ENCODE results near the gene AFF3.
A peak's percentile ranks its signal among the peaks of the same experiment; 100 is the strongest.
"Not testable (repeated sequence)": the region's sequence is repeated elsewhere in the genome, so short reads cannot be mapped to it uniquely, and the experiment has no call there.

AFF3 gene

GRCh38 chr2:99773642-99774041 is 368.7 kb downstream of the AFF3 start:
- DNase-seq; intact Hi-C loops (cut with DNase I): not testable (repeated sequence)

- no peak for DNase-seq
- intact Hi-C loops (cut with DNase I) = no loop called here
These were observed 369.6 kb downstream of the AFF3 start for GRCh38 chr2:99772591-99773331.

- intact Hi-C loops (cut with DNase I) = no loop called here
These were observed 370.6 kb downstream of the AFF3 start for GRCh38 chr2:99771681-99772333.

GRCh38 chr2:99770876-99771275 is 371.5 kb downstream of the AFF3 start:
- intact Hi-C loops (cut with DNase I) = no loop called here
- DNase-seq = no peak

More at GRCh38 chr2:99771681-99772333, 370.6 kb downstream of the AFF3 start:
- DNase-seq = peak in 23 of 42 donors; percentile 8 to 52 (median 28)

GRCh38 chr2:99765731-99766318 is 376.6 kb downstream of the AFF3 start:
- no peak for DNase-seq
- intact Hi-C loops (cut with DNase I) = no loop called here

- no peak for DNase-seq
- intact Hi-C loops (cut with DNase I) = no loop called here
These were observed 378.6 kb downstream of the AFF3 start for GRCh38 chr2:99763764-99764163.

GRCh38 chr2:99762714-99763113 is 379.7 kb downstream of the AFF3 start:
- intact Hi-C loops (cut with DNase I) = no loop called here
- DNase-seq = no peak

GRCh38 chr2:99757611-99758114 is 384.7 kb downstream of the AFF3 start:
- no peak for DNase-seq
- intact Hi-C loops (cut with DNase I) = no loop called here

- DNase-seq = no peak
These were observed 386.3 kb downstream of the AFF3 start for GRCh38 chr2:99756059-99756458.

GRCh38 chr2:99754210-99754609 is 388.2 kb downstream of the AFF3 start:
- no peak for DNase-seq
- intact Hi-C loops (cut with DNase I) = no loop called here

More at GRCh38 chr2:99756059-99756458, 386.3 kb downstream of the AFF3 start:
- intact Hi-C loops (cut with DNase I) = no loop called here

GRCh38 chr2:99753505-99753904 is 388.9 kb downstream of the AFF3 start:
- intact Hi-C loops (cut with DNase I) = no loop called here

GRCh38 chr2:99748344-99748743 is 394.0 kb downstream of the AFF3 start:
- no peak for DNase-seq
- intact Hi-C loops (cut with DNase I) = no loop called here

More at GRCh38 chr2:99753505-99753904, 388.9 kb downstream of the AFF3 start:
- no peak for DNase-seq

GRCh38 chr2:99747842-99748241 is 394.5 kb downstream of the AFF3 start:
- no peak for DNase-seq
- intact Hi-C loops (cut with DNase I) = no loop called here

- intact Hi-C loops (cut with DNase I) = no loop called here
- peak in 7 of 42 donors; percentile 3 to 25 (median 10) for DNase-seq
These were observed 399.2 kb downstream of the AFF3 start for GRCh38 chr2:99743146-99743545.

- intact Hi-C loops (cut with DNase I) = no loop called here
- DNase-seq = no peak
These were observed 404.9 kb downstream of the AFF3 start for GRCh38 chr2:99737537-99737936.

- intact Hi-C loops (cut with DNase I) = no loop called here
- no peak for DNase-seq
These were observed 406.6 kb downstream of the AFF3 start for GRCh38 chr2:99735753-99736152.

GRCh38 chr2:99735314-99735713 is 407.1 kb downstream of the AFF3 start:
- intact Hi-C loops (cut with DNase I); DNase-seq: not testable (repeated sequence)

GRCh38 chr2:99734236-99734635 is 408.2 kb downstream of the AFF3 start:
- intact Hi-C loops (cut with DNase I) = no loop called here
- no peak for DNase-seq

- intact Hi-C loops (cut with DNase I) = no loop called here
- DNase-seq = no peak
These were observed 413.0 kb downstream of the AFF3 start for GRCh38 chr2:99729104-99730025.
